ENCODE data around the gene POP4. TPM values are rescaled to one million over a fixed set of nuclear protein-coding genes. Genes with fewer than 3 reads are reported as not detected.

Gene POP4
- total and polyA plus RNA-seq, 2 donors (not counting 3 experiments of a cell fraction or from before 2014, with no cell fraction given): 56.2 to 64.4 TPM

- H3K79me2 ChIP-seq (ENCODE audit: control insufficient read depth, insufficient read depth, low read length): no peaks in the 10 kb centered on the region
- TF ChIP-seq MYC (IDR thresholded peaks at IDR 0.05; ENCODE audit: low read depth, low read length) (no peak), MAX (IDR thresholded peaks at IDR 0.05; ENCODE audit: insufficient read depth, insufficient read length) (no peak), POLR2AphosphoS5 (IDR thresholded peaks at IDR 0.05; ENCODE audit: insufficient read depth, low read depth, low read length) (no peak)
- H3K9ac ChIP-seq (replicated peaks; ENCODE audit: extremely low read depth, insufficient read depth, low read length): no peak overlapping the region
- H2AFZ ChIP-seq (ENCODE audit: low read depth, low read length): no peak overlapping the region
- H3K36me3 ChIP-seq (ENCODE audit: control insufficient read depth in 2 of 2, extremely low read depth in 1 of 2, insufficient read depth in 2 of 2, low read length in 2 of 2): no peaks in the 10 kb centered on the region
- DNase-seq (ENCODE audit: low read depth, low spot score) (no peak), FAIRE-seq (no peak)
- H3K27me3 ChIP-seq (ENCODE audit: control insufficient read depth in 2 of 2, insufficient read depth in 2 of 2, low read length in 2 of 2): no peaks in the 10 kb centered on the region
- intact Hi-C loops (cut with micrococcal nuclease): no loop called here
- dilution Hi-C loops (cut with MboI; ENCODE audit: extremely low pct_ligation_motif_present, low sequenced_read_pairs): no loop called here
- H3K27ac ChIP-seq (ENCODE audit: insufficient read depth, low read depth, low read length): no peak overlapping the region
- H3K9me1 ChIP-seq (replicated peaks; ENCODE audit: control insufficient read depth, extremely low read depth, insufficient read depth, low read length): no peaks in the 10 kb centered on the region
- H3K4me1 ChIP-seq (ENCODE audit: control insufficient read depth, extremely low read depth, insufficient read depth, low read length): no peaks in the 10 kb centered on the region
- H3K4me2 ChIP-seq (ENCODE audit: insufficient read depth, low read length): no peak overlapping the region
- no peaks in the 10 kb centered on the region for H4K20me1 ChIP-seq (replicated peaks; ENCODE audit: control insufficient read depth, extremely low read depth, insufficient read depth, low read length)
- POLR2A ChIA-PET: no interaction called here
- no peak overlapping the region for H3K4me3 ChIP-seq (replicated peaks in 1 of 3; ENCODE audit: insufficient read depth in 1 of 3, low read depth in 1 of 3, low read length in 3 of 3)
- no TSS peak for BruUV-seq (replicated peaks)
- CTCF ChIA-PET: no interaction called here
- H3K9me3 ChIP-seq (replicated peaks; ENCODE audit: control insufficient read depth, insufficient read depth, low read length): no peaks in the 10 kb centered on the region
Observed at GRCh38 chr19:29576761-29577648, 29.1 kb upstream of the POP4 start.

- no TSS peak for BruUV-seq (replicated peaks)
- CTCF ChIA-PET: no interaction called here
- Histone ChIP-seq H3K27ac (ENCODE audit: insufficient read depth, low read depth, low read length) (no peak overlapping the region), H3K4me1 (ENCODE audit: control insufficient read depth, extremely low read depth, insufficient read depth, low read length) (no peaks in the 10 kb centered on the region), H4K20me1 (replicated peaks; ENCODE audit: control insufficient read depth, extremely low read depth, insufficient read depth, low read length) (no peaks in the 10 kb centered on the region), H2AFZ (ENCODE audit: low read depth, low read length) (no peak overlapping the region), H3K9ac (replicated peaks; ENCODE audit: extremely low read depth, insufficient read depth, low read length) (no peak overlapping the region), H3K4me3 (replicated peaks in 1 of 3; ENCODE audit: insufficient read depth in 1 of 3, low read depth in 1 of 3, low read length in 3 of 3) (no peak overlapping the region), H3K36me3 (ENCODE audit: control insufficient read depth in 2 of 2, extremely low read depth in 1 of 2, insufficient read depth in 2 of 2, low read length in 2 of 2) (no peaks in the 10 kb centered on the region), H3K4me2 (ENCODE audit: insufficient read depth, low read length) (no peak overlapping the region), H3K9me1 (replicated peaks; ENCODE audit: control insufficient read depth, extremely low read depth, insufficient read depth, low read length) (no peaks in the 10 kb centered on the region), H3K27me3 (ENCODE audit: control insufficient read depth in 2 of 2, insufficient read depth in 2 of 2, low read length in 2 of 2) (no peaks in the 10 kb centered on the region), H3K79me2 (ENCODE audit: control insufficient read depth, insufficient read depth, low read length) (no peaks in the 10 kb centered on the region), H3K9me3 (replicated peaks; ENCODE audit: control insufficient read depth, insufficient read depth, low read length) (no peaks in the 10 kb centered on the region)
- dilution Hi-C loops (cut with MboI; ENCODE audit: extremely low pct_ligation_motif_present, low sequenced_read_pairs) (no loop called here), intact Hi-C loops (cut with micrococcal nuclease) (no loop called here)
- FAIRE-seq: no peak
- DNase-seq (ENCODE audit: low read depth, low spot score): no peak
- POLR2A ChIA-PET: no interaction called here
- TF ChIP-seq MAX (IDR thresholded peaks at IDR 0.05; ENCODE audit: insufficient read depth, insufficient read length): no peak
- no peak for TF ChIP-seq POLR2AphosphoS5 (IDR thresholded peaks at IDR 0.05; ENCODE audit: insufficient read depth, low read depth, low read length)
Observed at GRCh38 chr19:29577649-29577963, 28.5 kb upstream of the POP4 start.
